Measurements from ENCODE around the gene TRIM69.
A peak's percentile ranks its signal among the peaks of the same experiment; 100 is the strongest.

TRIM69 gene

GRCh38 chr15:44790215-44790614 lies 53.9 kb downstream of the TRIM69 start:
- no peak overlapping the region for H3K4me3 ChIP-seq (ENCODE audit: low read depth, low read length)
- TF ChIP-seq CTCF (conservative IDR thresholded peaks at IDR 0.05; ENCODE audit: low read depth, low read length): no peak
- no peak for DNase-seq (ENCODE audit: low read depth)

- no peak for TF ChIP-seq CTCF (conservative IDR thresholded peaks at IDR 0.05; ENCODE audit: low read depth, low read length)
- no peak for DNase-seq (ENCODE audit: low read depth)
- H3K4me3 ChIP-seq (ENCODE audit: low read depth, low read length): no peak overlapping the region
Observed at GRCh38 chr15:44790656-44791055, 54.3 kb downstream of the TRIM69 start.

GRCh38 chr15:44792715-44793114 lies 56.4 kb downstream of the TRIM69 start:
- no peak for TF ChIP-seq CTCF (conservative IDR thresholded peaks at IDR 0.05; ENCODE audit: low read depth, low read length)
- H3K4me3 ChIP-seq (ENCODE audit: low read depth, low read length): no peak overlapping the region
- no peak for DNase-seq (ENCODE audit: low read depth)

DNA sequence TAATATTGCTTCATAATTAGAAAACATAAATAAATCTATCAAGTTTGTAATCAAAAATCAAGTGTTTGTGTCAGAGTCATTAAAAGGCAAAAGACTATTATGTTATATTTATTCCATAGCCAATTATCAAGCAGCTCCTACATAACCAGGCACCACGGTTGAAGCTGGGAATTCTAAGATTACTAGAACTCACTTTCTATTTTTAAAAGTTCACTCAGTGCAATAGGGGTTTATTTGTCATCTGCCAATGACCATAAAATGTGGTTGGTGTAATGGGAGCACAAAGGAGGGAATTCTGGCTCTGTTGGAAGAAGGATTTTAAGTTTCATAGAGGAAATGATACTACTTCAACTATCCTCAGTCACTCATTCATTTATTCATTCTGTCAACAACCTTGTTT lies 57.7 kb downstream of the TRIM69 start:
- DNase-seq (ENCODE audit: low read depth): no peak
- H3K4me3 ChIP-seq (ENCODE audit: low read depth, low read length): no peak overlapping the region
- no peak for TF ChIP-seq CTCF (conservative IDR thresholded peaks at IDR 0.05; ENCODE audit: low read depth, low read length)

DNA sequence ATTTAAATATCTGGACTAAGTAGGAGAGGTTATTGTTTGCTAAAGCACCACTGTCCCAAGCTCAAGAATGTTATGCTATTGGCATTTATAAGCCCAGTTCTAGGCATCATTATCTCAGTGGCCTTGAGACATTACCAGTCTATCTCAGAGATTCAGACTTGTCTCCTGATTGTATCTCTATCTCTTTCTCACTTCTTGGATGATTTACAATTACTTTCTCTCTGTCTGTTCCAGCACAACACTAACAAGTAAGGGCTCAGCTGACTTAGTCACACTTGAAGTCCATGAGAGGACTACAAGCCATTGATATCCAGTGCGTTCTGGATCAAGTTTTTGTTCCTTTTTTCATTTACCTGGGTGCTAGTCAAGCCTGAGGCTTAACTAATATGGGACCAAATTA lies 60.2 kb downstream of the TRIM69 start:
- no peak for TF ChIP-seq CTCF (conservative IDR thresholded peaks at IDR 0.05; ENCODE audit: low read depth, low read length)
- H3K4me3 ChIP-seq (ENCODE audit: low read depth, low read length): no peak overlapping the region
- no peak for DNase-seq (ENCODE audit: low read depth)

GRCh38 chr15:44798826-44799225 lies 62.5 kb downstream of the TRIM69 start:
- H3K4me3 ChIP-seq (ENCODE audit: low read depth, low read length): no peak overlapping the region
- DNase-seq (ENCODE audit: low read depth): peak; percentile 51
- peak; percentile 58 for TF ChIP-seq CTCF (conservative IDR thresholded peaks at IDR 0.05; ENCODE audit: low read depth, low read length)

- no peak for TF ChIP-seq CTCF (conservative IDR thresholded peaks at IDR 0.05; ENCODE audit: low read depth, low read length)
- H3K4me3 ChIP-seq (ENCODE audit: low read depth, low read length): no peak overlapping the region
- DNase-seq (ENCODE audit: low read depth): peak; percentile 24
Observed at GRCh38 chr15:44801364-44801763, 65.0 kb downstream of the TRIM69 start.
